Endothelial cell of umbilical vein (primary cell): Measurements from ENCODE around the gene CSNK1D. TPM values are rescaled to one million over a fixed set of nuclear protein-coding genes. Genes with fewer than 3 reads are reported as not detected.

Experiments used
- BruUV-seq: library from RNA; stranded (reverse); fragments of 400-500 nt; replicated peaks from 2 replicates; lab custom pipeline; 2021; lab: Mats Ljungman, UMichigan
- CTCF ChIA-PET: fragments of 300-600, 350-600 bp; sonication (Branson Sonifier 250); formaldehyde crosslinking; loops from one replicate; lab custom pipeline; 2021; ENCODE audit warnings: antibody characterized with exemption, inconsistent platforms; lab: Charles Lee
- POLR2A ChIA-PET: fragments of 300-600, 350-600 bp; sonication (Branson Sonifier 250); formaldehyde crosslinking; loops from one replicate; lab custom pipeline; 2021; ENCODE audit warnings: antibody characterized with exemption, inconsistent platforms; lab: Charles Lee
- DNase-seq: peaks from one replicate; pipeline ENCODE4 v3.0.0-alpha.2; 2011; ENCODE audit warnings: low read depth, low spot score
- FAIRE-seq: peaks from 2 replicates; lab custom pipeline; 2011; peaks lifted over from hg19 to GRCh38; lab: Jason Lieb, UNC
- H2AFZ ChIP-seq: 2 replicates; pipeline ENCODE4 v1.6.0; 2012; ENCODE audit warnings: low read depth, low read length, control low read depth, inconsistent platforms
- H3K27ac ChIP-seq: 2 replicates; pipeline ENCODE4 v1.5.1; 2011; ENCODE audit warnings: low read depth, mild to moderate bottlenecking, control low read depth, low read length, moderate library complexity; ENCODE audit not compliant: insufficient read depth
- H3K27me3 ChIP-seq, 2 experiments: 2 replicates each; pipeline versions ENCODE4 v1.6.0 to v1.6.1; 2011; ENCODE audit warnings: low read length in 2 of 2, mixed read lengths in 1 of 2; ENCODE audit not compliant: control insufficient read depth in 2 of 2, insufficient read depth in 2 of 2
- H3K36me3 ChIP-seq, 2 experiments: 2 replicates in 1 of 2; 3 replicates in 1 of 2; pipeline ENCODE4 v1.5.1; 2011; ENCODE audit warnings: low read length in 2 of 2, mild to moderate bottlenecking in 1 of 2, moderate library complexity in 1 of 2; ENCODE audit not compliant: control insufficient read depth in 2 of 2, insufficient read depth in 2 of 2; ENCODE audit errors: extremely low read depth in 1 of 2
- H3K4me1 ChIP-seq: 3 replicates; pipeline ENCODE4 v1.5.1; 2011; ENCODE audit warnings: mild to moderate bottlenecking, low read length; ENCODE audit not compliant: control insufficient read depth, insufficient read depth; ENCODE audit errors: extremely low read depth
- H3K4me2 ChIP-seq: 2 replicates; pipeline ENCODE4 v1.6.1; 2011; ENCODE audit warnings: low read length, control low read depth, mixed read lengths; ENCODE audit not compliant: insufficient read depth
- H3K4me3 ChIP-seq, 3 experiments: fragments of 200-600 bp in 1 of 3; sonication (generic), shearing (Covaris generic) in 1 of 3; replicated peaks in 1 of 3; 2 replicates each; pipeline ENCODE4 v1.5.1; 2011 to 2016; ENCODE audit warnings: control low read depth in 3 of 3, low read length in 3 of 3, mild to moderate bottlenecking in 2 of 3, inconsistent platforms in 1 of 3, low read depth in 1 of 3, moderate library complexity in 1 of 3; ENCODE audit not compliant: insufficient read depth in 1 of 3
- H3K79me2 ChIP-seq: 2 replicates; pipeline ENCODE4 v1.6.0; 2012; ENCODE audit warnings: low read length, inconsistent platforms; ENCODE audit not compliant: control insufficient read depth, insufficient read depth
- H3K9ac ChIP-seq: replicated peaks from 2 replicates; pipeline ENCODE3; 2011; ENCODE audit warnings: low read length, control low read depth; ENCODE audit not compliant: insufficient read depth; ENCODE audit errors: extremely low read depth
- H3K9me1 ChIP-seq: replicated peaks from 3 replicates; pipeline ENCODE4 v1.6.0; 2011; ENCODE audit warnings: mild to moderate bottlenecking, low read length; ENCODE audit not compliant: control insufficient read depth, insufficient read depth; ENCODE audit errors: extremely low read depth
- H3K9me3 ChIP-seq: replicated peaks from 2 replicates; pipeline ENCODE4 v1.5.1; 2012; ENCODE audit warnings: low read length, inconsistent platforms; ENCODE audit not compliant: control insufficient read depth, insufficient read depth
- H4K20me1 ChIP-seq: replicated peaks from 2 replicates; pipeline ENCODE3; 2011; ENCODE audit warnings: mild to moderate bottlenecking, low read length; ENCODE audit not compliant: control insufficient read depth, insufficient read depth; ENCODE audit errors: extremely low read depth
- EZH2 ChIP-seq: IDR thresholded peaks from 2 replicates; pipeline ENCODE4 v1.6.1; 2012; ENCODE audit warnings: borderline replicate concordance, low read depth, mild to moderate bottlenecking, moderate library complexity, low read length, inconsistent platforms; ENCODE audit not compliant: severe bottlenecking
- FOS ChIP-seq: IDR thresholded peaks from 2 replicates; pipeline ENCODE4 v1.6.1; 2011; ENCODE audit warnings: mild to moderate bottlenecking, low read length, moderate library complexity, borderline replicate concordance; ENCODE audit not compliant: insufficient read depth
- GATA2 ChIP-seq: IDR thresholded peaks from 2 replicates; pipeline ENCODE4 v1.7.0; 2011; ENCODE audit warnings: low read depth, mild to moderate bottlenecking, moderate library complexity, mixed read lengths, low read length; ENCODE audit not compliant: insufficient read length, insufficient read depth
- JUN ChIP-seq: IDR thresholded peaks from 2 replicates; pipeline ENCODE4 v1.6.1; 2011; ENCODE audit warnings: borderline replicate concordance, low read depth; ENCODE audit not compliant: insufficient read length, insufficient read depth
- POLR2A ChIP-seq: IDR thresholded peaks from 2 replicates; pipeline ENCODE4 v1.6.1; 2012; ENCODE audit warnings: low read depth, mild to moderate bottlenecking, control low read depth, low read length
- POLR2AphosphoS5 ChIP-seq: IDR thresholded peaks from 2 replicates; pipeline ENCODE4 v1.6.1; 2012; ENCODE audit warnings: low read depth, mild to moderate bottlenecking, control low read depth, low read length, moderate library complexity; ENCODE audit not compliant: insufficient read depth
- dilution Hi-C: fragments of 300-500 bp; cut with MboI; formaldehyde crosslinking; loops from one replicate; pipeline ENCODE4 v1.15.0; 2019; ENCODE audit warnings: low sequenced_read_pairs; ENCODE audit not compliant: extremely low pct_ligation_motif_present
- intact Hi-C: fragments of 100-400 bp; cut with micrococcal nuclease; formaldehyde crosslinking; loops from one replicate; pipeline ENCODE4 v1.10.0; 2022
- polyA plus RNA-seq, 4 experiments: library from polyadenylated mRNA; depleted of rRNA in 3 of 4; stranded (reverse) in 3 of 4; unstranded in 1 of 4; fragments of >200 nt; gene quantifications; 2 replicates each; pipeline versions ENCODE4 v1.2.1 to v1.2.3, GENCODE V29; 2011 to 2012; ENCODE audit warnings: missing spikeins in 1 of 4
- total RNA-seq: library from RNA; stranded (reverse); gene quantifications from 2 replicates; pipeline ENCODE4 v1.2.3, GENCODE V29; 2021
- TF ChIP-seq, protein P1 (sequence below): IDR thresholded peaks from 2 replicates; pipeline ENCODE4 v1.6.1; 2011; ENCODE audit not compliant: insufficient read depth, insufficient read length

The CSNK1D gene
- total and polyA plus RNA-seq, 2 donors (not counting 3 experiments of a cell fraction or from before 2014, with no cell fraction given) = 127 to 155 TPM

GRCh38 chr17:82245134-82246039 lies 28.1 kb downstream of the CSNK1D start:
- Histone ChIP-seq H3K9me1 (no peaks in the 10 kb centered on the region), H3K27me3 (no peaks in the 10 kb centered on the region), H3K4me3 (no peak overlapping the region), H3K4me2 (no peak overlapping the region), H3K79me2 (peaks cover 34% of the 10 kb centered on the region), H3K36me3 (peaks cover 20 to 60% of the 10 kb centered on the region in 2 experiments), H3K27ac (no peak overlapping the region), H3K9ac (no peak overlapping the region), H3K9me3 (no peaks in the 10 kb centered on the region), H2AFZ (no peak overlapping the region), H4K20me1 (peaks cover 2% of the 10 kb centered on the region), H3K4me1 (peaks cover 34% of the 10 kb centered on the region)
- no peak for DNase-seq
- FAIRE-seq = no peak
- ChIA-PET CTCF (interaction anchor here (0.9 to 6.7 kb wide), 4 partner anchors 9 to 55 kb away, joined by 3 to 52 read pairs (median 3); no protein-coding TSS in a partner anchor), POLR2A (no interaction called here)
- intact Hi-C loops (loop anchor here (2.0 to 10.0 kb wide), 2 partner anchors 75 to 169 kb away; partner anchors contain the start of genes HEXD and OGFOD3), dilution Hi-C loops (no loop called here)
- BruUV-seq = no TSS peak
- no peak for TF ChIP-seq FOS
- no peak for TF ChIP-seq POLR2A
- no peak for TF ChIP-seq JUN
- TF ChIP-seq, protein P1, sequence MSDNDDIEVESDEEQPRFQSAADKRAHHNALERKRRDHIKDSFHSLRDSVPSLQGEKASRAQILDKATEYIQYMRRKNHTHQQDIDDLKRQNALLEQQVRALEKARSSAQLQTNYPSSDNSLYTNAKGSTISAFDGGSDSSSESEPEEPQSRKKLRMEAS = no peak
- no peak for TF ChIP-seq GATA2
- no peak for TF ChIP-seq POLR2AphosphoS5
- TF ChIP-seq EZH2 = no peak
